ENCODE data around the gene CNNM4. TPM values are rescaled to one million over a fixed set of nuclear protein-coding genes. Genes with fewer than 3 reads are reported as not detected.

The CNNM4 gene
- total RNA-seq, 6 experiments from 2014 or later, result 2.3 to 4.9 (median 3.7) TPM

DNA sequence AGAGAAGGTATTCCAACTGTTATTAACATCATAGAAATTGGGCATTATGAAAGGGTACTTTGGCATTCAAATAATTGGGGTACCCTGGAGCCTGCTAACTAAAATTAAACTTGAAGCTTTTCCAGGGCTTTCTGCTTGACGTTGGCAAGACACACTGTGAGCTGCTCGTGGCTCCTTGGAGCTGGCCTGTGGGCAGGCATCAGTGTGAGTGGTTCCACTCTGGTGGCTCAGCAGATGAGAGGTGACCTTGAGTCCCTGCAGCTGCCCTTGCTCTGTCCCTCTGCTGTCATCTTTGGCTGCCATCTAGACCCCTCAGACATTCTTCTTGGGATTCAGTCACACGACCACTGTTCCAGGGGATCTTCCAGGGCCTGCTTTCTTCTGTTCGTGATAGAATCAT, 62.1 kb downstream of the CNNM4 start:
- intact Hi-C loops (cut with DNase I), result no loop called here
- DNase-seq (no peak), ATAC-seq (no peak)
- Histone ChIP-seq H3K4me1 (peaks cover 0 to 60% (median 25%) of the 10 kb centered on the region in 4 donors), H3K4me3 (no peak overlapping the region), H3K27ac (no peak overlapping the region), H3K36me3 (peaks cover 0 to 33% (median 9%) of the 10 kb centered on the region in 4 donors), H3K27me3 (no peaks in the 10 kb centered on the region), H3K9me3 (no peaks in the 10 kb centered on the region)
- WGBS (ENCODE audit: insufficient coverage, low coverage, low lambda C conversion rate, missing lambda C conversion rate), result 50% methylated on average over 2 of the region's 4 CpGs
- TF ChIP-seq, protein P1, sequence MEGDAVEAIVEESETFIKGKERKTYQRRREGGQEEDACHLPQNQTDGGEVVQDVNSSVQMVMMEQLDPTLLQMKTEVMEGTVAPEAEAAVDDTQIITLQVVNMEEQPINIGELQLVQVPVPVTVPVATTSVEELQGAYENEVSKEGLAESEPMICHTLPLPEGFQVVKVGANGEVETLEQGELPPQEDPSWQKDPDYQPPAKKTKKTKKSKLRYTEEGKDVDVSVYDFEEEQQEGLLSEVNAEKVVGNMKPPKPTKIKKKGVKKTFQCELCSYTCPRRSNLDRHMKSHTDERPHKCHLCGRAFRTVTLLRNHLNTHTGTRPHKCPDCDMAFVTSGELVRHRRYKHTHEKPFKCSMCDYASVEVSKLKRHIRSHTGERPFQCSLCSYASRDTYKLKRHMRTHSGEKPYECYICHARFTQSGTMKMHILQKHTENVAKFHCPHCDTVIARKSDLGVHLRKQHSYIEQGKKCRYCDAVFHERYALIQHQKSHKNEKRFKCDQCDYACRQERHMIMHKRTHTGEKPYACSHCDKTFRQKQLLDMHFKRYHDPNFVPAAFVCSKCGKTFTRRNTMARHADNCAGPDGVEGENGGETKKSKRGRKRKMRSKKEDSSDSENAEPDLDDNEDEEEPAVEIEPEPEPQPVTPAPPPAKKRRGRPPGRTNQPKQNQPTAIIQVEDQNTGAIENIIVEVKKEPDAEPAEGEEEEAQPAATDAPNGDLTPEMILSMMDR (IDR thresholded peaks at IDR 0.05), result no peak
- TF ChIP-seq POLR2A (IDR thresholded peaks at IDR 0.05), result no peak

DNA sequence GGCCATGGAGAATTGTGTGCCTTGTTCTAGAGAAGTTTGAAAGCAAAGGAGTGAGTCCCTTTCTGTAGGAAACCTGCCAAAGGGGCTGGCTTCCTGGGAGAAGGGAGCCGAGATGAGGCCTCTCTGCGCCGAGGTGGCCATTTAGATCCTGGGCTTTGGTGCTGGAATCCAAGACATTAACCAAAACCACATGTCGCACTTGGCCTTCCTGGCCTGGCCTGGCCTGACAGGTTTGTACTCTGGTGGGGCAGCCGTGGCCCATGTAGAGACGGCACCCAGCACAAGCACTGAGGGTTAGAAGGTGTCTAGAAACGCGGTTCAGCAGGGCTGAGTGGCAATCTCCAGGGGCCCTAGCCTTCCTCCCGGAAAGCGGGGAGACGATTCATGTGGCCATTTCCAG, 62.5 kb downstream of the CNNM4 start:
- H3K9me3 ChIP-seq, result no peaks in the 10 kb centered on the region
- DNase-seq (no peak), ATAC-seq (no peak)
- TF ChIP-seq, protein P1 (IDR thresholded peaks at IDR 0.05), result no peak
- TF ChIP-seq POLR2A (IDR thresholded peaks at IDR 0.05), result no peak
- no peaks in the 10 kb centered on the region for H3K27me3 ChIP-seq
- H3K4me3 ChIP-seq, result no peak overlapping the region
- peaks cover 0 to 37% (median 11%) of the 10 kb centered on the region in 4 donors for H3K36me3 ChIP-seq
- no peak overlapping the region for H3K27ac ChIP-seq
- intact Hi-C loops (cut with DNase I), result no loop called here
- WGBS (ENCODE audit: insufficient coverage, low coverage, low lambda C conversion rate, missing lambda C conversion rate), result 82% methylated on average over 3 of the region's 11 CpGs
- peaks cover 0 to 56% (median 23%) of the 10 kb centered on the region in 4 donors for H3K4me1 ChIP-seq

DNA sequence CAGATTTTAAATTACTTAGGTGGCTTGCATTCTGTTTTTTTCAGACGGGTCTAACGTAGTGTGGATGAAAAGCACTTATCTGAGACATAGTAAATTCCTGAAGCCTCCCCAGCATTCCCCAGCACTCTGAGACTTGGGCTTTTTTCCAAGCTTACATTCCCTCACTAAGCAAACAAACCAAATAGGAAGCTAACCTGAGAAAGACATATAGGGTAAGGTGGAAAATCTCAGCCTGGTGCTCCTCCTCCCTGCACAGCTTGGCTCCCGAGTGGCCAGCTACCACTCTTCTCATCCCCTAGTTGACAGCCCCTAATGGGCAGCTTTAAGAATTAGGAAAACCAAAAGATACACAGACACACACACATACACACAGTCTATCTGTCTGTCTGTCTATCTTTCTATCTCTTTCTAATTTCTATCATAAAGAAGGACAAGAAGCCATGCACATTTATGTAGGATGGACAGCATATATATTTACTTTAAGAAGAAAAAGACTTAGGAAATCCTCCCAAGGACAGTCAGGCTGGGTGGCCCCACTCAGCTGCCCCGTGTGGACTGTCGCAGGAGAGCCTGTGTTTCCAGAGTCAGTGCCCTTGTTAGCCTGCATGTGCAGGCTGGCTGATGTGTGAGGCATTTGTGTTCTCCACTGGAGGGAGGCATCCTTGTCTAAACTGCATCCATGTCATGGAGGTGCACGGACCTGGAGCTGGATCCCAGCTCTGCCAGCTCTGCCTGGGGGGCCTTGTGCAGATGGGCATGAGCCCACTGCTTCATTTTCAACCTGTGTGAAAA, 63.6 kb downstream of the CNNM4 start:
- Histone ChIP-seq H3K27ac (no peak overlapping the region), H3K36me3 (peaks cover 0 to 48% (median 16%) of the 10 kb centered on the region in 4 donors), H3K4me3 (no peak overlapping the region), H3K27me3 (no peaks in the 10 kb centered on the region), H3K4me1 (peaks cover 0 to 46% (median 18%) of the 10 kb centered on the region in 4 donors), H3K9me3 (no peaks in the 10 kb centered on the region)
- ATAC-seq, result no peak
- DNase-seq, result peak in 1 of 3 donors; percentile 5
- no peak for TF ChIP-seq POLR2A (IDR thresholded peaks at IDR 0.05)
- TF ChIP-seq, protein P1 (IDR thresholded peaks at IDR 0.05), result no peak
- intact Hi-C loops (cut with DNase I), result no loop called here
- WGBS (ENCODE audit: insufficient coverage, low coverage, low lambda C conversion rate, missing lambda C conversion rate), result 51% methylated on average over 5 of the region's 6 CpGs

DNA sequence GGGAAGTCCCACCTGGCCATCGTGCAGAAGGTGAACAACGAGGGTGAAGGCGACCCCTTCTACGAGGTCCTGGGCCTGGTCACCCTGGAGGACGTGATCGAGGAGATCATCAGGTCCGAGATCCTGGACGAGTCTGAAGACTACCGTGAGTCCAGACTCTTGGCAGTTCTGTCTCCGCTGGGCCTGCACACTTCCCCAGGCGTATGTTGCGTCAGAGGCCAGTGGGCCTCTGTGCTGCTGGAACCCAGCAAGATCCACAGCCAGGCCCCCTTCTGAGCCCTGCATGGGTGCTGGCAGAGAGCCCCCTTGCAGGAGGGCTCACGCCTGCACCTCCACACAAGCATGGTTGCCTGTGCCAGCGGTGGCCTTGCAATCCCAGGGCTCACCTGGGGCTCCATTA, 64.4 kb downstream of the CNNM4 start:
- intact Hi-C loops (cut with DNase I), result no loop called here
- H3K4me3 ChIP-seq, result no peak overlapping the region
- peak in 1 of 3 donors; percentile 45 for DNase-seq
- H3K9me3 ChIP-seq, result no peaks in the 10 kb centered on the region
- TF ChIP-seq, protein P1 (IDR thresholded peaks at IDR 0.05), result no peak
- TF ChIP-seq POLR2A (IDR thresholded peaks at IDR 0.05), result no peak
- no CpG with 5 or more reads among the region's 14 CpGs for WGBS (ENCODE audit: insufficient coverage, low coverage, low lambda C conversion rate, missing lambda C conversion rate)
- no peaks in the 10 kb centered on the region for H3K27me3 ChIP-seq
- H3K36me3 ChIP-seq, result peaks cover 0 to 56% (median 20%) of the 10 kb centered on the region in 4 donors
- no peak overlapping the region for H3K27ac ChIP-seq
- H3K4me1 ChIP-seq, result peaks cover 0 to 46% (median 15%) of the 10 kb centered on the region in 4 donors
- ATAC-seq, result no peak

Measured in right lobe of liver (tissue), 6 donors.